ENCODE measurements around the gene PCNX4.

- TF ChIP-seq CTCF (IDR thresholded peaks at IDR 0.05) (no peak), POLR2A (IDR thresholded peaks at IDR 0.05) (no peak)
Observed at GRCh38 chr14:60169722-60170121, 78.0 kb downstream of the PCNX4 start.
